Naive thymus-derived CD4-positive, alpha-beta T cell (primary cell): ENCODE measurements around the gene LAMA3. TPM values are rescaled to one million over a fixed set of nuclear protein-coding genes. Genes with fewer than 3 reads are reported as not detected.

Experiments
- ATAC-seq: fragments of 150-1000 bp; cut with Tn5 transposase; 2 replicates; pipeline ENCODE4 v1.10.0; 2021; ENCODE audit warnings: mild to moderate bottlenecking, moderate library complexity
- CTCF ChIA-PET: fragments of 350-600 bp; sonication (Branson Sonifier 250); formaldehyde crosslinking; loops from one replicate; lab custom pipeline; 2021; ENCODE audit warnings: antibody characterized with exemption; lab: Charles Lee
- POLR2A ChIA-PET: fragments of 350-600 bp; sonication (Branson Sonifier 250); formaldehyde crosslinking; loops from one replicate; lab custom pipeline; 2021; ENCODE audit warnings: antibody characterized with exemption, inconsistent platforms; lab: Charles Lee
- DNase-seq, 9 donors: peaks; one replicate each; pipeline versions ENCODE4 v3.0.0 to v3.0.0-alpha.2; 2020 to 2022; ENCODE audit warnings: mixed read lengths in 1 of 9
- H3K27ac ChIP-seq: one replicate; pipeline ENCODE4 v1.7.0; 2013; ENCODE audit warnings: mild to moderate bottlenecking, low read depth, low read length, moderate library complexity
- H3K27me3 ChIP-seq, 2 donors: one replicate each; pipeline ENCODE4 v1.7.0; 2013; ENCODE audit warnings: low read length in 2 of 2, mild to moderate bottlenecking in 2 of 2, moderate library complexity in 2 of 2; ENCODE audit not compliant: control insufficient read depth in 2 of 2, insufficient read depth in 2 of 2
- H3K36me3 ChIP-seq, 3 experiments: 1 replicate in 2 of 3; 2 replicates in 1 of 3; pipeline ENCODE4 v1.7.0; 2013; ENCODE audit warnings: low read length in 3 of 3, mild to moderate bottlenecking in 3 of 3, moderate library complexity in 1 of 3; ENCODE audit not compliant: insufficient read depth in 3 of 3, control insufficient read depth in 2 of 3
- H3K4me1 ChIP-seq, 2 donors: one replicate each; pipeline ENCODE4 v1.7.0; 2013; ENCODE audit warnings: low read length in 2 of 2, mild to moderate bottlenecking in 2 of 2, moderate library complexity in 1 of 2; ENCODE audit not compliant: control insufficient read depth in 2 of 2, insufficient read depth in 2 of 2
- H3K4me3 ChIP-seq: 2 replicates; pipeline ENCODE4 v1.7.0; 2013; ENCODE audit warnings: mild to moderate bottlenecking, low read length
- H3K9me3 ChIP-seq, 3 experiments: 1 replicate in 2 of 3; 2 replicates in 1 of 3; pipeline ENCODE4 v1.7.0; 2013; ENCODE audit warnings: low read length in 3 of 3; ENCODE audit not compliant: control insufficient read depth in 2 of 3
- H3K27ac Mint-ChIP-seq, 9 donors: one replicate each; pipeline ENCODE4 v1.8.0; 2020 to 2022; ENCODE audit warnings: mixed read lengths in 9 of 9, mild to moderate bottlenecking in 8 of 9, moderate library complexity in 5 of 9, inconsistent platforms in 2 of 9
- H3K27me3 Mint-ChIP-seq, 5 donors: one replicate each; pipeline ENCODE4 v1.8.0; 2021 to 2022; ENCODE audit warnings: mixed read lengths in 5 of 5, mild to moderate bottlenecking in 1 of 5
- H3K36me3 Mint-ChIP-seq, 5 donors: one replicate each; pipeline ENCODE4 v1.8.0; 2020 to 2022; ENCODE audit warnings: mixed read lengths in 5 of 5, mild to moderate bottlenecking in 3 of 5, inconsistent platforms in 1 of 5
- H3K4me1 Mint-ChIP-seq, 7 donors: one replicate each; pipeline ENCODE4 v1.8.0; 2020 to 2022; ENCODE audit warnings: mixed read lengths in 7 of 7, mild to moderate bottlenecking in 3 of 7, inconsistent platforms in 1 of 7
- H3K4me3 Mint-ChIP-seq, 10 donors: one replicate each; pipeline ENCODE4 v1.8.0; 2020 to 2022; ENCODE audit warnings: mild to moderate bottlenecking in 10 of 10, mixed read lengths in 10 of 10, moderate library complexity in 6 of 10, inconsistent platforms in 2 of 10
- H3K9me3 Mint-ChIP-seq, 11 donors: one replicate each; pipeline ENCODE4 v1.8.0; 2020 to 2022; ENCODE audit warnings: mixed read lengths in 11 of 11, mild to moderate bottlenecking in 4 of 11, inconsistent platforms in 1 of 11, moderate library complexity in 1 of 11
- intact Hi-C, 2 donors: fragments of 100-400 bp; cut with micrococcal nuclease; formaldehyde crosslinking; loops; one replicate each; pipeline ENCODE4 v1.15.1; 2023
- polyA plus RNA-seq, 2 donors: library from polyadenylated mRNA; unstranded; fragments of 300-500 nt; fragmentation: Illumina TruSeq; gene quantifications; one replicate each; pipeline ENCODE4 v1.2.3, GENCODE V29; 2021
- total RNA-seq, 6 experiments: library from RNA in 5 of 6; stranded (reverse) in 5 of 6; gene quantifications; 1 replicate in 5 of 6; 2 replicates in 1 of 6; pipeline ENCODE4 v1.2.3 and lab custom pipeline; 2021 to 2026

LAMA3 gene
- total and polyA plus RNA-seq, 7 experiments from 2014 or later, result 0.22 TPM; not detected in 6

- ChIA-PET CTCF (no interaction called here), POLR2A (no interaction called here)
- Histone ChIP-seq H3K9me3 (no peaks in the 10 kb centered on the region), H3K4me3 (no peak overlapping the region), H3K27me3 (no peaks in the 10 kb centered on the region), H3K4me1 (no peaks in the 10 kb centered on the region), H3K27ac (no peak overlapping the region), H3K36me3 (no peaks in the 10 kb centered on the region)
- Mint-ChIP-seq H3K27me3 (peaks cover 0 to 22% (median 2%) of the 10 kb centered on the region in 5 donors), H3K9me3 (peaks cover 0 to 10% (median 0%) of the 10 kb centered on the region in 11 donors), H3K27ac (no peak overlapping the region), H3K4me3 (no peak overlapping the region), H3K36me3 (peaks cover 0 to 4% (median 0%) of the 10 kb centered on the region in 5 donors), H3K4me1 (peaks cover 0 to 5% (median 2%) of the 10 kb centered on the region in 7 donors)
- intact Hi-C loops, result no loop called here
- ATAC-seq (no peak), DNase-seq (no peak)
These were observed 103.8 kb downstream of the LAMA3 start for GRCh38 chr18:23793051-23793450.

- Mint-ChIP-seq H3K36me3 (no peaks in the 10 kb centered on the region), H3K4me1 (peaks cover 0 to 5% (median 2%) of the 10 kb centered on the region in 7 donors), H3K9me3 (peaks cover 0 to 6% (median 0%) of the 10 kb centered on the region in 11 donors), H3K27ac (no peak overlapping the region), H3K4me3 (no peak overlapping the region), H3K27me3 (peaks cover 0 to 24% (median 4%) of the 10 kb centered on the region in 5 donors)
- ChIA-PET CTCF (no interaction called here), POLR2A (no interaction called here)
- no peaks in the 10 kb centered on the region for H3K4me1 ChIP-seq
- H3K27ac ChIP-seq, result no peak overlapping the region
- H3K36me3 ChIP-seq, result no peaks in the 10 kb centered on the region
- DNase-seq (no peak), ATAC-seq (no peak)
- no peaks in the 10 kb centered on the region for H3K27me3 ChIP-seq
- no peaks in the 10 kb centered on the region for H3K9me3 ChIP-seq
- intact Hi-C loops, result no loop called here
- H3K4me3 ChIP-seq, result no peak overlapping the region
These were observed 105.0 kb downstream of the LAMA3 start for GRCh38 chr18:23793985-23794867.

- POLR2A ChIA-PET, result no interaction called here
- H3K4me3 ChIP-seq, result no peak overlapping the region
- peak overlapping the region in 1 of 9 donors; percentile 23 for H3K27ac Mint-ChIP-seq
- H3K27me3 Mint-ChIP-seq, result peaks cover 5 to 32% (median 8%) of the 10 kb centered on the region in 5 donors
- no peaks in the 10 kb centered on the region for H3K27me3 ChIP-seq
- H3K36me3 ChIP-seq, result no peaks in the 10 kb centered on the region
- H3K4me1 ChIP-seq, result no peaks in the 10 kb centered on the region
- no peak overlapping the region for H3K4me3 Mint-ChIP-seq
- no peak for ATAC-seq
- H3K9me3 ChIP-seq, result no peaks in the 10 kb centered on the region
- H3K9me3 Mint-ChIP-seq, result peaks cover 0 to 3% (median 0%) of the 10 kb centered on the region in 11 donors
- no peak overlapping the region for H3K27ac ChIP-seq
- no peaks in the 10 kb centered on the region for H3K4me1 Mint-ChIP-seq
- CTCF ChIA-PET, result no interaction called here
- H3K36me3 Mint-ChIP-seq, result no peaks in the 10 kb centered on the region
- intact Hi-C loops, result no loop called here
- no peak for DNase-seq
These were observed 109.0 kb downstream of the LAMA3 start for GRCh38 chr18:23798249-23798648.

GRCh38 chr18:23798824-23799223 lies 109.6 kb downstream of the LAMA3 start:
- no peaks in the 10 kb centered on the region for H3K4me1 ChIP-seq
- H3K27ac ChIP-seq, result no peak overlapping the region
- no peaks in the 10 kb centered on the region for H3K27me3 ChIP-seq
- no peaks in the 10 kb centered on the region for H3K9me3 ChIP-seq
- H3K36me3 ChIP-seq, result no peaks in the 10 kb centered on the region
- ATAC-seq (no peak), DNase-seq (no peak)
- H3K27me3 Mint-ChIP-seq, result peaks cover 5 to 38% (median 8%) of the 10 kb centered on the region in 5 donors
- ChIA-PET CTCF (no interaction called here), POLR2A (no interaction called here)
- H3K36me3 Mint-ChIP-seq, result no peaks in the 10 kb centered on the region
- no peaks in the 10 kb centered on the region for H3K4me1 Mint-ChIP-seq
- intact Hi-C loops, result no loop called here
- H3K27ac Mint-ChIP-seq, result no peak overlapping the region
- H3K4me3 ChIP-seq, result no peak overlapping the region
- peaks cover 0 to 3% (median 0%) of the 10 kb centered on the region in 11 donors for H3K9me3 Mint-ChIP-seq
- no peak overlapping the region for H3K4me3 Mint-ChIP-seq

- Mint-ChIP-seq H3K27me3 (peaks cover 5 to 43% (median 8%) of the 10 kb centered on the region in 5 donors), H3K36me3 (no peaks in the 10 kb centered on the region), H3K4me3 (no peak overlapping the region), H3K4me1 (no peaks in the 10 kb centered on the region), H3K9me3 (peaks cover 0 to 3% (median 0%) of the 10 kb centered on the region in 11 donors), H3K27ac (no peak overlapping the region)
- POLR2A ChIA-PET, result no interaction called here
- Histone ChIP-seq H3K4me1 (no peaks in the 10 kb centered on the region), H3K27me3 (no peaks in the 10 kb centered on the region), H3K36me3 (no peaks in the 10 kb centered on the region), H3K9me3 (no peaks in the 10 kb centered on the region), H3K27ac (no peak overlapping the region), H3K4me3 (no peak overlapping the region)
- DNase-seq (no peak), ATAC-seq (no peak)
- CTCF ChIA-PET, result no interaction called here
- intact Hi-C loops, result no loop called here
These were observed 110.3 kb downstream of the LAMA3 start for GRCh38 chr18:23799540-23799939.

- Histone ChIP-seq H3K27me3 (no peaks in the 10 kb centered on the region), H3K4me1 (no peaks in the 10 kb centered on the region), H3K4me3 (no peak overlapping the region), H3K27ac (no peak overlapping the region), H3K9me3 (no peaks in the 10 kb centered on the region), H3K36me3 (no peaks in the 10 kb centered on the region)
- ATAC-seq, result no peak
- peaks cover 0 to under 1% (median 0%) of the 10 kb centered on the region in 5 donors for H3K36me3 Mint-ChIP-seq
- H3K4me3 Mint-ChIP-seq, result no peak overlapping the region
- H3K9me3 Mint-ChIP-seq, result peaks cover 0 to 3% (median 0%) of the 10 kb centered on the region in 11 donors
- peaks cover 0 to 2% (median 0%) of the 10 kb centered on the region in 7 donors for H3K4me1 Mint-ChIP-seq
- ChIA-PET POLR2A (no interaction called here), CTCF (no interaction called here)
- H3K27me3 Mint-ChIP-seq, result peaks cover 5 to 45% (median 8%) of the 10 kb centered on the region in 5 donors
- intact Hi-C loops, result no loop called here
- DNase-seq, result no peak
- H3K27ac Mint-ChIP-seq, result no peak overlapping the region
These were observed 111.6 kb downstream of the LAMA3 start for GRCh38 chr18:23800902-23801301.
